Measurements from ENCODE around the gene TGFBR3. TPM values are rescaled to one million over a fixed set of nuclear protein-coding genes. Genes with fewer than 3 reads are reported as not detected.

TGFBR3 gene
- total and polyA plus RNA-seq, 7 donors, result 5.1 to 24.5 (median 8.9) TPM

- DNase-seq (no peak), ATAC-seq (no peak)
- peak overlapping the region; percentile 77 for H3K27ac ChIP-seq
- no peak overlapping the region for H3K4me3 ChIP-seq
- H3K4me1 ChIP-seq, result peaks cover 37% of the 10 kb centered on the region
- H3K36me3 ChIP-seq (ENCODE audit: insufficient read depth in 1 of 2, low read depth in 1 of 2), result peaks cover 2 to 22% of the 10 kb centered on the region in 2 donors
- WGBS, 3 donors, result 58 to 91% (median 91%) methylated on average over 2 of the region's 2 CpGs
- intact Hi-C loops (cut with DNase I), result no loop called here
- no peaks in the 10 kb centered on the region for H3K9me3 ChIP-seq
- TF ChIP-seq CTCF (IDR thresholded peaks at IDR 0.05), result no peak
- no peaks in the 10 kb centered on the region for H3K27me3 ChIP-seq (ENCODE audit: insufficient read depth in 3 of 3, low read length in 2 of 3)
Observed at GRCh38 chr1:91724644-91725043, 161.3 kb downstream of the TGFBR3 start.

- Histone ChIP-seq H3K9me3 (no peaks in the 10 kb centered on the region), H3K4me3 (no peak overlapping the region), H3K27me3 (ENCODE audit: insufficient read depth in 3 of 3, low read length in 2 of 3) (no peaks in the 10 kb centered on the region), H3K4me1 (peaks cover 37% of the 10 kb centered on the region), H3K27ac (peak overlapping the region; percentile 77), H3K36me3 (ENCODE audit: insufficient read depth in 1 of 2, low read depth in 1 of 2) (peaks cover 4 to 26% of the 10 kb centered on the region in 2 donors)
- DNase-seq (no peak), ATAC-seq (peak; percentile 55 to 76 (median 70))
- 19 to 28% (median 24%) methylated on average over 1 of the region's 1 CpG for WGBS, 3 donors
- no peak for TF ChIP-seq CTCF (IDR thresholded peaks at IDR 0.05)
- intact Hi-C loops (cut with DNase I), result no loop called here
Observed at GRCh38 chr1:91724231-91724630, 161.7 kb downstream of the TGFBR3 start.

- whole genome bisulfite sequencing, 3 donors, result 71 to 85% (median 85%) methylated on average over 5 of the region's 5 CpGs
Observed at GRCh38 chr1:91720044-91720443, 165.9 kb downstream of the TGFBR3 start.

GRCh38 chr1:91718877-91719276 is 167.1 kb downstream of the TGFBR3 start:
- intact Hi-C loops (cut with DNase I), result no loop called here

More at GRCh38 chr1:91720044-91720443, 165.9 kb downstream of the TGFBR3 start:
- H3K36me3 ChIP-seq (ENCODE audit: insufficient read depth in 1 of 2, low read depth in 1 of 2), result peaks cover 4 to 62% of the 10 kb centered on the region in 2 donors
- peaks cover 16% of the 10 kb centered on the region for H3K4me1 ChIP-seq
- H3K4me3 ChIP-seq, result no peak overlapping the region
- no peaks in the 10 kb centered on the region for H3K9me3 ChIP-seq
- no peak for TF ChIP-seq CTCF (IDR thresholded peaks at IDR 0.05)
- H3K27ac ChIP-seq, result no peak overlapping the region
- ATAC-seq, result no peak
- intact Hi-C loops (cut with DNase I), result no loop called here
- DNase-seq, result no peak
- H3K27me3 ChIP-seq (ENCODE audit: insufficient read depth in 3 of 3, low read length in 2 of 3), result no peaks in the 10 kb centered on the region

More at GRCh38 chr1:91718877-91719276, 167.1 kb downstream of the TGFBR3 start:
- H3K4me3 ChIP-seq, result no peak overlapping the region
- TF ChIP-seq CTCF (IDR thresholded peaks at IDR 0.05), result no peak
- DNase-seq (no peak), ATAC-seq (no peak)
- H3K4me1 ChIP-seq, result peaks cover 4% of the 10 kb centered on the region
- WGBS, 3 donors, result 84 to 89% (median 85%) methylated on average over 5 of the region's 5 CpGs
- H3K27ac ChIP-seq, result no peak overlapping the region
- H3K27me3 ChIP-seq (ENCODE audit: insufficient read depth in 3 of 3, low read length in 2 of 3), result no peaks in the 10 kb centered on the region
- H3K36me3 ChIP-seq (ENCODE audit: insufficient read depth in 1 of 2, low read depth in 1 of 2), result peaks cover 4 to 65% of the 10 kb centered on the region in 2 donors
- H3K9me3 ChIP-seq, result no peaks in the 10 kb centered on the region

Data from psoas muscle (tissue), 8 donors.